Measurements from ENCODE around the gene EIF4E1B.
A peak's percentile ranks its signal among the peaks of the same experiment; 100 is the strongest.

Gene EIF4E1B

DNA sequence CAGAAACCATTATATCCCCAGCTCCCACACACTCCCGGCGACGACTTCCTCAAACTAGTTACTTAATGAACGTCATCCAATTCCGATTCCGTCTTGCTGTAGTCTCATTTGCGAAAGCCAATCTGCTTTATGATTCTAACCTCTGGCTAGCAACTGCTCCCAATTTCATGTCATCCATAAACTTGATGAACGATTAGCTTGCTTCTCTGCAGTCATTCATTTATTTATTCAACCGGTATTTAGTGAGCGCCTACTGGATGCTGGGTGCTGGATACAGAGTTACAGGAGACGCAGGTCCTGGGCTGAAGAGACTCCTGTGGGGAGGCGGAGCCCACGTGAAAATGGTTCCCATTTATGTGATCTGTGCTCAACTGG lies 63.0 kb downstream of the EIF4E1B start:
- peak; percentile 98 for DNase-seq

DNA sequence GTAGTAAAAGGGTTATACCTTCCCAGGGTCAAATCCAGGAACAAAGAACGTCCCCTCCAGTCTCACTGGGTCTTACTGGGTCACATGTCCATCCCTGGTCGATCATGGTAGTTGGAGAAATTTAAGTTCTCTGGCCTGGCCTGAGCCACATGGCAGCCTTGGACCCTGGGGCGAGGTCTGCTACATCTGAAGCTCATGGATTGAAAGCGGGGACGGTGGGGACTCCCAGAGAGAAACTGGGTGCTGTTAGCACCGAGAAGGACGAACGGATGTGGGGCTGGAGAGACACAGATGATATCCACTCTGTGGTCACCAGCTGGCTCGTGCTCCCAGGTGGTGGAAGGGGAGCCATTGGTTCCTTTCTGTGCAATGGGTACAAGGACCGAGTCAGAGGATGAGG lies 63.7 kb downstream of the EIF4E1B start:
- no peak for DNase-seq

DNA sequence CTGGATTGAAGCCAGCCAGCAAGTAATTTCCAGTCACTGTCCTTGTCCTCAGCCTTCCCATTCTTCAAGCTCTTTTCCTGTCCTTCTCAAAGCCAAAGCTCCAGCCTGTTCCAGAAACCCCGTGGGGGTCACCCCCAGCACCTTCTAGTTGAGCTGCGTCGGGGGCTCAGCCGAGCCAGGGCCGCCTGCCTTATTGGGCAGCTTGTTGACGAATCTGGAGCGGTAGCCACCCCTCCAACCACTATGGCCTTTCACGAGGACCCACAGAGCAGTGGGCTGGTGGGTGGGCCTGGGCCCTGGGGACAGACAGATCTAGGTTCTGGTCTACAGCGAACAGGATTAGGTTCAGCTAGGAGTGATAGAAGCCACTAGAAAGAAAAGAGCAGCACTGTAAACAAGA lies 64.2 kb downstream of the EIF4E1B start:
- DNase-seq = no peak

DNA sequence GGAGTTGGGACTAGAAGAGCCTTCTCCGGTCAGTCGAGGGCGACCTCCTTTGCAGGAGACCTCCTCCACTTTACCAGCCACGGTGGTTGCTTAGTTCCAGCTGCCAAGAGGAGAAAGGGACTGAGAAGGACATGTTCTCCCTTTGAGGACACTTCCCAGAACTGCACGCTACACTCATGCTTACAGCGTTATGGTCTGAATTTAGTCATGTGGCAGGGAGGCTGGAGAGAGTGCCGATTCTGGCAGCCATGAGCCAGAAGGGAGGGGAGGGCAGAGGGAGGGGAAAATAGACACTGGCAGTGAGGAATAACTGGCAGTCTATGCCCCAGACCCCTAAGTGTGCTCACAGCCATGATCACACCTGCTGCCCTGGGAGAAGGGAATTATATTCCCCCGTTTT lies 64.6 kb downstream of the EIF4E1B start:
- peak; percentile 22 for DNase-seq

All from MV-4-11 (cell line).